GM21515 (cell line): ENCODE data around the gene COL19A1.

Experiments
- ATAC-seq: cut with Tn5 transposase; IDR thresholded peaks from one replicate; pipeline ENCODE4 v1.9.1; 2021; ENCODE audit not compliant: unreplicated experiment

COL19A1 gene

DNA sequence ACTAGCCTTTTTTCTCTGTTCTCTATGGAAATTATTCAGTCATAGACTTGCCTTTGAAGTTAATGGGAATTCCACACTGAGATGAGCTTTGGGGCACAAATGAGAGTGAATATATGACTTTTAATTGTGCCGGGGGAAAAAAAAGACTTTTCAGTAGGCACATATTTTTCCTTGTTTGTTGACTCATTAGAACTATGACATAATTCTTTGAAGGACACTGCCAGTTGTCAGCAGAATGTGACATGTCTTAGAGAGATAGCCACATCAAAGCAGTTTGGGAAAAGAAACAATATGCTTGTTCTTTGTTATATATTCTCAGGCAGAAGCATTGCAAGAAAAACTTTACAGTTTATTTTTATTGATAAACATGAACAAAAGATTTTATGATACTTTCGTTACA is 298.2 kb downstream of the COL19A1 start:
- ATAC-seq: no peak

DNA sequence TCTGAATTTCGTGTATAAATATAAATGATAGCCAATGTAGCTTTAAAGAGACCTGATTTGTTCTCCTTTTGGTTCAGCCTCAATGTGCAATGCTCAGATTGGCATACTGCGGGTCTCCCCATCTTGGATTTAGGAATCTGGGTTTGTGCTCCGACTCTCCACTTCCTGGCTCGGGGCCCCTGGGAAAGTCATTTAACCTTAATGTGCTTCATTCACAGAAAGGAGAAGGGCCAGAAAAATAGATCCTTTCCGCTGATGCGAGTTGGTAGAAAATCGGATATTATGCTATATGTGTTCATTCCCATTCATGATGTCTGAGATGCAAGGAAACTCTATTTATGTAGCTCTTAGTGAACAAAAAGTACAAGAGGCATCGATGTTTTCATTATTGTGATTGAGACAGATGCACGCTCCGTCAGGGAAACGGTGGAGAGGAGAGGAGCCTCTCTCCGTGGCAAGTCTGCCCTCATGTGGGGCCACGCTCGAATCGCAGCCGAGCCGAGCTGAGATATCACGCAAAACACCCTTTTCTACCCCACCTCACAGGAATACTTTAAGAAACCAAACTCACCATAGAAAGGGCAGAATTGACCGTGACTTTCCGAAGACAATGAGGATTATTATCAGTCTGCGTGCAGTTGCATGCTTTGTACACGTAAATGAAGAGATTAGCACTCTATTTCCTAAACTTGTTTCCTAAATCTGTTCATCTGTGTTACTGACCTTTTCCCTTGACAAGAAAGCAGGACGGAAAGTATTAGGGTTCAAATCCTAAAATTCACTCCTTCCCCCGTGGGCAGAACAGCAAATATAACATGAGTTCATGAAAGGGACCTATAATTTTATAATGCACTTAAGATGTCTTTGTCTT is 300.0 kb downstream of the COL19A1 start:
- ATAC-seq: peak; percentile 97

GRCh38 chr6:70168681-70169377 is 302.5 kb downstream of the COL19A1 start:
- ATAC-seq: no peak

GRCh38 chr6:70171236-70171635 is 304.9 kb downstream of the COL19A1 start:
- ATAC-seq: no peak

DNA sequence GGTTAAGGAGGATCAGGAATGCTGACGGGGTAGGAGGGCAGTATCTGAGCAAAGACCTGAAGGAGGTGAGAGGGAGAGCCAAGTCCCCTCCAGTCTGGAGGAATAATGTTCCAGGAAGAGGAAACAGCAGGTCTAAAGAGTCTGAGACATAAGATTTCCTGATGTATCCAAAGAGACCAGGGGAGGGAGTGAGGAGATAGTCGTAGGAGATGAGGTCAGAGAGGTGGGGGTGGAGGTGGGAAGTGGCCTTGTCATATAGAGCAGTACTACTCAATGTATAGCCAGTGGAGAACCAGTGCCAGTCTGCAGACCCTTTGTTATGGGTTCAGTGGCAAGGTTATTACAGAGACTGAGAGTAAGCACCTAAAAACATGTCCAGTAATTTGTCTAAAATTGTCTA is 305.9 kb downstream of the COL19A1 start:
- no peak for ATAC-seq

GRCh38 chr6:70175770-70176169 is 309.4 kb downstream of the COL19A1 start:
- ATAC-seq: no peak

DNA sequence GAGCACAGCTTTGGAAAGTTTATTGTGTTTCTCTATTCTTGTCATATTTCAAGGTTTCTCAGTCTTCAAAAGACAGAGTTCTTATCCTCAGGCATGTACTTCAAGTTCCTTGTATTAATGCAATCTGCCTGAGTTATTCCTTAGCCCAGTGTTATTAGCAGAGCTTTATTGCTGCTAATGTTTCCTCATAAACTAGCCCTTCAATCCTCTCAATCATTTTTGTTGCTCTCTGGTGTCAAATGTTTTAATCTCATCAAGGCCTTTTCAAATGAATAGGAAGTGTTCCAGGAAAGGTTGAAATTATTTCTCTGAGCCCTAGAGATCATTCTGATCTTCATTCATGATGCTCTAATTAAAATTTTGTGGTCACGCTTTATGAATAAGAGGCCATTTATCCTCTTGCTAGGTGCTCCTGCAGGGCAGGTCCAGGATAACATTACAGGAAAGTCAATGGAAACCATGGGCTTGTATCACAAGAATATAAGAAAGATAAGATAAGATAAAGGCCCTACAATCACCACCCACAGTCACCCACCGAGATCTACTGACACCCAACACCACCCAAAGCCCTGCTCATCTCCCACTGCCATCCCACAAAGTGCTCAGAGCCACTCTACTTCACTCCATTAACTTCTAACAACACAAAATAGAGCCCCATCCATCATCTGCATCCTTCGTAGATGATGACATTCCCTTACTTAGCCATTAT is 310.6 kb downstream of the COL19A1 start:
- no peak for ATAC-seq

DNA sequence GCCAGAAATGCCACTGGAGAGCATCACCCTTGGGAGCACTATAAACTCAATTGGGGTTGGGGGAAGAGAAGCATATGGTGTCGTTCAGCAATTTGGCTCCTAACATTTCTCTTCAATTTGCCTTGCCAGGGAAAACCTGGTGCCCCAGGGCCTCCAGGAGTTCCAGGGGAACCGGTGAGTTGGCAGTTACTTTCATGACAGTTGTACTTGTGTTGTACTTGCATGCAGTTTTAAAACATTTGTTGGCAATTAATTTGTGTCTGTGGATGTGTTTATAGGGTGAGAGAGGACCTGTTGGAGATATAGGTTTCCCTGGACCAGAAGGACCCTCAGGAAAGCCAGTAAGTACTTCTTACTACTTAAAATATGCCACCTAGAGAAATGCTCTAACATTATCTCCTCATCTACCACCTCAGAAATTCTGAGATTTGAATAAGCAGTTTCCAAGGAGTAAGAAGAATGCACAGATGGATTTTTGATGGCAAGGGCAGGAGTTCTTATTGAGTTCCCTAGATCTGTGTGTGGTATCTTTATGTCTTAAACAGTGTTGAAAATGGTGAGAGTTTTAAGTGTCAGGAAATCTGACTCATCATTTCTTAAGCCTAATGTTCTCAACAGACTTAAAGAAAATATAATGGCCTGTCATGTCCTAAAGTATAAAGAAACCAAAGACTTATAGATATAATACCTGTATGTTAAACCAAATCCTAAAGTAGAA is 314.0 kb downstream of the COL19A1 start:
- no peak for ATAC-seq

DNA sequence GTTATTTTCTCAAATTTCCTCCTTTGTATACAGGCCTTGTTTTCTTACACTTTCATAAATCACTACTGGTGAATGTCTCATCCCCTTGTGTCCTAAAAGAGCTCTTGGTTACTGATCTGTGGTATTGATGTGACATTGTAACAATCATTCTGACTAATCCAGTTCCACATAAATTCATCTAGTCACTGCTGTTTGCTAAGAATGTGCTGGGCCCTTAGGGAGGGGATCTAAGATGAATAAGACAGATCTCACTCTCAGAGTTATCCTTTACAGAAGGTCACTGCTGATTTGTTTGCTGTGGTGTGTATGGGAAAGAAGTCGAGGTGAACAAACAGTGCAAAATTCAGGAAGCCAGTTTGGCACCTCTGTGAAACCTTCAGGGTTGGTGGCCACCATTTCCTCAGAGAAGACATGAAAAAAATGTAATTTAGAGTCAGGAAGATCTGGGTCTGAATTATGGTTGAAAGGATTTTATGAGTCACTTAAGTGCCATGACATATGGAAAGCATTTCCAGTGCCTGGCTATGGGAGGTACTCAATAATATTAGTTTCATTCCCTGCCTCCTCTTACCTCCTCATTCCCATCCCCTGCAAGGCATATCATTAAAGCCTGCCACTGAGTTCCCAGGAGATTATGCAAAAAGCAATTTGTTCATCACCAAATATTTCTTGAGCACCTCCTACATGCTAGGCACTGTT is 314.7 kb downstream of the COL19A1 start:
- no peak for ATAC-seq

GRCh38 chr6:70183538-70183937 is 317.2 kb downstream of the COL19A1 start:
- ATAC-seq: no peak

GRCh38 chr6:70184723-70185122 is 318.4 kb downstream of the COL19A1 start:
- no peak for ATAC-seq

DNA sequence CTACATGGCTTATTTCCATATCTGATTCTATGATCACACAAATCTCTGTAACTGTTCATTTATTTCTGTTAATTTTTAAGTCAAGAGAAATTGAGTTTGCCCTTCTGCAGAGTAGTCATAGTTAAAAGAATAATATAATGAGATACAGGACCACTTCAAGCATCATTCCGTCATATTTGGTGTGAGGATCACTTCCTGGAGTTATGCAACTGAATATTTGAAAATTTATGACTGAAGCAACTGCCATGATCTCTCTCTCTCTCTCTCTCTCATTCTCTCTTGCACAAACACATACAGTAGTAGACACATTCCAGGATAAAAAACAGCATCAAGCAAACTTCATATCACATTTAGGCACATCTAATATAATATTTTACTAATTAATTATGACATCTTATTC is 320.1 kb downstream of the COL19A1 start:
- ATAC-seq: no peak

DNA sequence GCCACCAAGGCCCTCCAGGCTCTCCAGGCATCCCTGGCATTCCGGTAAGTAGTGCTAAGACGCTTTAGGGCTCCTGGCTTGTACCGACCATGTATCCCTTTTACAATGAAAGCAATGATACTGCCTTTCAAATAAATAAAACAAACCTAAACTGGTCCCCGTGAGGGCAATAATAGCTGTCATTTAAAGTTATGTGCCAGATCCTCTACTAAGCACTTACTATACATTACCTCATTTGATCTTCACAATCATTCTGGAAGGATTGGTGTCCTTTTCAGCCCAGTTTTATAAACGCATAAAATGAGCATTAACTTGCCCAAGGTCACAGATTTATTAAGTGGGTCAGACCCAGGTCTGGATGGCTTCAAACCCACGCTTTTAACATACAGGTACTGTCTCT is 321.8 kb downstream of the COL19A1 start:
- ATAC-seq: no peak

DNA sequence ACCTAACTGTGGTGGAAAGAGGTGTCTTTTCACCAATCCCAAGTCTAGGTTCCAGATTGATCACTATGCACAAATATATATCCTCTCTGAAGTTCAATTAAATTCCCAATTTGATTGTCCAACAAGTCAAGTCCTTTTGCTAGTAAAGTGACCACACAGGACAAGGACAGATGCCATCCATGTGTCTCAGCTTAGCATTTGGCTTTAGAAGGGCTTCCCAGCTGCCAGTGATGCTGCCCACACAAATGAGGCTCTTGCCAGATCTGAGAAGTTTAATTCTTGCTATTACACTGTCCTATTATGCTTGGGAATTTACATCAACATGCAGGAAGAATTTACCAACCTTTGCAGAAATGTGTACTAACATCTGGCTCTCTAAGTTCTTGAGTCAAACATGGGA is 328.1 kb downstream of the COL19A1 start:
- no peak for ATAC-seq

- ATAC-seq: no peak
Observed at GRCh38 chr6:70196531-70196930, 330.2 kb downstream of the COL19A1 start.

GRCh38 chr6:70198785-70199184 is 332.4 kb downstream of the COL19A1 start:
- no peak for ATAC-seq

GRCh38 chr6:70208235-70208790 is 342.0 kb downstream of the COL19A1 start:
- ATAC-seq: no peak

- ATAC-seq: no peak
Observed at GRCh38 chr6:70210462-70210861, 344.1 kb downstream of the COL19A1 start.

DNA sequence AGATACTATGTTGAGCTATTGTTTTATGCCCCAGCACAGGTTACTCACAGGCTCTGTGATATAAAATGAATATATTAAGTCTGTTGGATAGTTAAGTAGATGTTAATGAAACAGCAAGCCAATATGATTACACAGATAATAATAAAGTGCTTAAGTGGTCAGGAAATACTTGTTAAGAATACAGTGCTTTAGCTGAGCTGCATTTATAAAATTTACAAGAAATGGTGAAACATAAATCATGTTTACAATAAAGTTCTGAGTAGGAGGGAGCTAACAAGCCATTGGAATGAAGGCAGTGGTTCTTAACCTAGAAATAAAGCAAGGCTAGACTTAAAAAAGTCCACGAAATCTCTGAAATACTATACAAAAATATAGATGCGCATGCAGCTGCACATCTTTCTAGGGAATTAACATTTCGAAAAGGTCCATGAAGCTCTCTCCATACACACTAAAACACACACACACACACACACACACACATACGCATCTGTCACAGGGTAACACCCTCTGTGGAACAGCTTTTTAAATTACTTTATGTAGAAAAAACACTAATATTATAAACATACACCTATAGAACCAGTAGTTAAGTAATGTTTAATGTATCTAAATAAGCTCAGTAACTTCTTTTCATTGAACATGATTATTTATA is 349.2 kb downstream of the COL19A1 start:
- no peak for ATAC-seq

GRCh38 chr6:70216767-70217166 is 350.4 kb downstream of the COL19A1 start:
- no peak for ATAC-seq
